DMS153 (cell line): ENCODE data around the gene C17orf113.

Source experiments
- DNase-seq: peaks from one replicate; lab custom pipeline; 2025; lab: John Stamatoyannopoulos, UW

Gene C17orf113

GRCh38 chr17:42050393-42051012, at the start of gene C17orf113:
Gene C17orf113 (minus strand): TSS chr17:42050601. CDS start chr17:42043376, 7,225 bp downstream.
- DNase-seq, result no peak

- DNase-seq, result no peak
Measured at GRCh38 chr17:42098730-42099399, 48.5 kb upstream of the C17orf113 start.

- no peak for DNase-seq
Measured at GRCh38 chr17:42097691-42098631, 47.6 kb upstream of the C17orf113 start, which contains the start of gene ZNF385C. Gene ZNF385C (minus strand): TSS chr17:42098473. CDS start chr17:42063056, 35,417 bp downstream.

- no peak for DNase-seq
Measured at GRCh38 chr17:42096360-42097111, 46.1 kb upstream of the C17orf113 start.

- no peak for DNase-seq
Measured at GRCh38 chr17:42094375-42095069, 44.1 kb upstream of the C17orf113 start.

- no peak for DNase-seq
Measured at GRCh38 chr17:42092939-42093338, 42.5 kb upstream of the C17orf113 start.

GRCh38 chr17:42090964-42091790, 40.8 kb upstream of the C17orf113 start:
- DNase-seq, result no peak

GRCh38 chr17:42088736-42089135, 38.3 kb upstream of the C17orf113 start:
- no peak for DNase-seq

GRCh38 chr17:42087736-42088705, 37.6 kb upstream of the C17orf113 start:
- DNase-seq, result no peak

GRCh38 chr17:42087042-42087701, 36.8 kb upstream of the C17orf113 start:
- no peak for DNase-seq

- DNase-seq, result no peak
Measured at GRCh38 chr17:42081516-42082129, 31.2 kb upstream of the C17orf113 start.

- DNase-seq, result no peak
Measured at GRCh38 chr17:42079541-42079940, 29.1 kb upstream of the C17orf113 start.

- DNase-seq, result no peak
Measured at GRCh38 chr17:42078396-42079043, 28.1 kb upstream of the C17orf113 start.

- DNase-seq, result no peak
Measured at GRCh38 chr17:42077755-42078154, 27.4 kb upstream of the C17orf113 start.

- no peak for DNase-seq
Measured at GRCh38 chr17:42076797-42077559, 26.6 kb upstream of the C17orf113 start.

- no peak for DNase-seq
Measured at GRCh38 chr17:42075789-42076188, 25.4 kb upstream of the C17orf113 start.
